HG02970 (cell line): ENCODE data around the gene LRP8.

Experiments
- ATAC-seq: cut with Tn5 transposase; IDR thresholded peaks from one replicate; pipeline ENCODE4 v1.9.1; 2021; ENCODE audit warnings: mild to moderate bottlenecking, moderate library complexity, moderate number of reproducible peaks; ENCODE audit not compliant: unreplicated experiment, low FRiP score

Gene LRP8

GRCh38 chr1:53341521-53341895, 13.6 kb upstream of the LRP8 start:
- ATAC-seq = no peak

GRCh38 chr1:53340660-53341520, 13.0 kb upstream of the LRP8 start:
- no peak for ATAC-seq

GRCh38 chr1:53339736-53340635, 12.1 kb upstream of the LRP8 start:
- no peak for ATAC-seq

- ATAC-seq = no peak
These were observed 10.6 kb upstream of the LRP8 start for GRCh38 chr1:53338423-53338822.

GRCh38 chr1:53337499-53337898, 9.6 kb upstream of the LRP8 start:
- no peak for ATAC-seq

- ATAC-seq = no peak
These were observed 8.3 kb upstream of the LRP8 start for GRCh38 chr1:53336146-53336545.

GRCh38 chr1:53335661-53336060, 7.8 kb upstream of the LRP8 start:
- no peak for ATAC-seq

GRCh38 chr1:53334781-53335180, 6.9 kb upstream of the LRP8 start:
- no peak for ATAC-seq

GRCh38 chr1:53334312-53334711, 6.4 kb upstream of the LRP8 start:
- ATAC-seq = no peak

- no peak for ATAC-seq
These were observed 5.0 kb upstream of the LRP8 start for GRCh38 chr1:53332833-53333232.

GRCh38 chr1:53332186-53332564, 4.3 kb upstream of the LRP8 start:
- no peak for ATAC-seq

- no peak for ATAC-seq
These were observed 3.7 kb upstream of the LRP8 start for GRCh38 chr1:53331446-53332185.

GRCh38 chr1:53330819-53331218, 2.9 kb upstream of the LRP8 start:
- ATAC-seq = no peak

GRCh38 chr1:53328541-53329499, 950 bp upstream of the LRP8 start:
- ATAC-seq = no peak

- ATAC-seq = peak; percentile 14
These were observed 522 bp downstream of the LRP8 start for GRCh38 chr1:53327182-53327913.

- peak; percentile 21 for ATAC-seq
These were observed 1.2 kb downstream of the LRP8 start for GRCh38 chr1:53326598-53327181.

GRCh38 chr1:53326088-53326597, 1.7 kb downstream of the LRP8 start:
- ATAC-seq = peak; percentile 73

GRCh38 chr1:53325326-53326087, 2.4 kb downstream of the LRP8 start:
- ATAC-seq = no peak
